HEK293 (cell line): ENCODE data around the gene ERI3.

ENCODE experiments used
- CTCF ChIA-PET: fragments of 350-600 bp; formaldehyde crosslinking; extraction: SDS; loops from one replicate; lab custom pipeline; 2021; ENCODE audit warnings: antibody characterized with exemption; lab: Yijun Ruan, JAX
- POLR2A ChIA-PET: fragments of 300-600 bp; formaldehyde crosslinking; extraction: SDS; loops from one replicate; lab custom pipeline; 2020; ENCODE audit warnings: antibody characterized with exemption, inconsistent platforms; lab: Yijun Ruan, JAX
- H3K27ac ChIP-seq: fragments of 200-500 bp; sonication (Bioruptor generic); 2 replicates; pipeline ENCODE4 v1.5.1; 2014; ENCODE audit warnings: low read depth, low read length, control low read depth, inconsistent platforms; ENCODE audit errors: extremely low read depth
- H3K36me3 ChIP-seq, 2 experiments: fragments of 200-500 bp in 1 of 2; sonication (Bioruptor generic) in 1 of 2; 1 replicate in 1 of 2; 2 replicates in 1 of 2; pipeline ENCODE4 v1.5.1; 2014 to 2017; ENCODE audit warnings: inconsistent platforms in 2 of 2, low read length in 2 of 2; ENCODE audit not compliant: control insufficient read depth in 2 of 2, insufficient read depth in 1 of 2
- H3K4me1 ChIP-seq: fragments of 200-500 bp; sonication (Bioruptor generic); 2 replicates; pipeline ENCODE4 v1.5.1; 2014; ENCODE audit warnings: mild to moderate bottlenecking, low read length, inconsistent platforms; ENCODE audit not compliant: control insufficient read depth, insufficient read depth
- H3K4me3 ChIP-seq: 2 replicates; pipeline ENCODE4 v1.5.1; 2011; ENCODE audit warnings: low read depth, mild to moderate bottlenecking, control low read depth, low read length, moderate library complexity
- H3K9me3 ChIP-seq: fragments of 200-500 bp; sonication (Bioruptor generic); 2 replicates; pipeline ENCODE4 v1.5.1; 2014; ENCODE audit warnings: low read depth, low read length, inconsistent platforms; ENCODE audit not compliant: control insufficient read depth, insufficient read depth
- EGR2 ChIP-seq: fragments of 450-650 bp; formaldehyde crosslinking; IDR thresholded peaks from 2 replicates; pipeline ENCODE4 v1.5.1; 2016; ENCODE audit warnings: low read depth, missing biosample characterization, missing genetic modification characterization
- HOXC10 ChIP-seq: sonication (generic); formaldehyde crosslinking; IDR thresholded peaks from 2 replicates; pipeline ENCODE4 v1.8.1; 2023; ENCODE audit warnings: mild to moderate bottlenecking, missing genetic modification reagents
- REST ChIP-seq: fragments of 450-650 bp; formaldehyde crosslinking; IDR thresholded peaks from 2 replicates; pipeline ENCODE4 v1.5.1; 2016; ENCODE audit warnings: missing biosample characterization, missing genetic modification characterization
- TSHZ1 ChIP-seq: fragments of 450-650 bp; formaldehyde crosslinking; IDR thresholded peaks from 2 replicates; pipeline ENCODE4 v1.5.1; 2016; ENCODE audit warnings: missing biosample characterization, missing genetic modification characterization, borderline replicate concordance
- ZNF114 ChIP-seq: fragments of 450-650 bp; formaldehyde crosslinking; IDR thresholded peaks from 2 replicates; pipeline ENCODE4 v1.5.0; 2017; ENCODE audit warnings: missing biosample characterization, missing genetic modification characterization
- ZNF175 ChIP-seq: fragments of 450-650 bp; formaldehyde crosslinking; IDR thresholded peaks from 2 replicates; pipeline ENCODE4 v1.5.1; 2016; ENCODE audit warnings: missing biosample characterization, missing genetic modification characterization
- ZNF292 ChIP-seq: fragments of 450-650 bp; formaldehyde crosslinking; IDR thresholded peaks from 2 replicates; pipeline ENCODE4 v1.5.1; 2016; ENCODE audit warnings: low read depth, missing biosample characterization, missing genetic modification characterization, borderline replicate concordance
- ZNF394 ChIP-seq: fragments of 450-650 bp; formaldehyde crosslinking; IDR thresholded peaks from 2 replicates; pipeline ENCODE4 v1.5.1; 2016; ENCODE audit warnings: missing biosample characterization, missing genetic modification characterization, mild to moderate bottlenecking, moderate library complexity, borderline replicate concordance
- ZNF426 ChIP-seq: fragments of 450-650 bp; formaldehyde crosslinking; IDR thresholded peaks from 2 replicates; pipeline ENCODE4 v1.5.1; 2017; ENCODE audit warnings: missing biosample characterization, missing genetic modification characterization, mild to moderate bottlenecking, inconsistent platforms, moderate library complexity
- ZNF433 ChIP-seq: fragments of 450-650 bp; formaldehyde crosslinking; IDR thresholded peaks from 2 replicates; pipeline ENCODE4 v1.5.1; 2016; ENCODE audit warnings: missing biosample characterization, missing genetic modification characterization, low read depth
- ZNF560 ChIP-seq: fragments of 450-650 bp; formaldehyde crosslinking; IDR thresholded peaks from 2 replicates; pipeline ENCODE4 v1.5.1; 2017; ENCODE audit warnings: missing biosample characterization, missing genetic modification characterization, borderline replicate concordance
- ZNF600 ChIP-seq: fragments of 450-650 bp; formaldehyde crosslinking; IDR thresholded peaks from 2 replicates; pipeline ENCODE4 v1.5.1; 2016; ENCODE audit warnings: missing biosample characterization, missing genetic modification characterization
- ZNF610 ChIP-seq: fragments of 450-650 bp; formaldehyde crosslinking; IDR thresholded peaks from 2 replicates; pipeline ENCODE4 v1.5.1; 2016; ENCODE audit warnings: missing biosample characterization, missing genetic modification characterization, borderline replicate concordance
- ZNF639 ChIP-seq: fragments of 450-650 bp; formaldehyde crosslinking; IDR thresholded peaks from 2 replicates; pipeline ENCODE4 v1.5.1; 2016; ENCODE audit warnings: missing biosample characterization, missing genetic modification characterization
- ZNF654 ChIP-seq: fragments of 450-650 bp; formaldehyde crosslinking; IDR thresholded peaks from 2 replicates; pipeline ENCODE4 v1.5.1; 2016; ENCODE audit warnings: low read depth, missing biosample characterization, missing genetic modification characterization
- ZNF658 ChIP-seq: fragments of 450-650 bp; formaldehyde crosslinking; IDR thresholded peaks from 2 replicates; pipeline ENCODE4; 2016; ENCODE audit warnings: missing biosample characterization, missing genetic modification characterization
- ZNF692 ChIP-seq: fragments of 450-650 bp; formaldehyde crosslinking; IDR thresholded peaks from 2 replicates; pipeline ENCODE4 v1.5.1; 2016; ENCODE audit warnings: missing biosample characterization, missing genetic modification characterization
- TF ChIP-seq, protein P1 (sequence below): IDR thresholded peaks from 2 replicates; pipeline ENCODE4 v1.6.1; 2011; ENCODE audit warnings: mild to moderate bottlenecking, low read depth, low read length, borderline replicate concordance
- TF ChIP-seq, protein P2 (sequence below): sonication (generic); formaldehyde crosslinking; IDR thresholded peaks from 2 replicates; pipeline ENCODE4 v1.8.1; 2022; ENCODE audit warnings: mild to moderate bottlenecking, moderate library complexity, missing genetic modification reagents

ERI3 gene

DNA sequence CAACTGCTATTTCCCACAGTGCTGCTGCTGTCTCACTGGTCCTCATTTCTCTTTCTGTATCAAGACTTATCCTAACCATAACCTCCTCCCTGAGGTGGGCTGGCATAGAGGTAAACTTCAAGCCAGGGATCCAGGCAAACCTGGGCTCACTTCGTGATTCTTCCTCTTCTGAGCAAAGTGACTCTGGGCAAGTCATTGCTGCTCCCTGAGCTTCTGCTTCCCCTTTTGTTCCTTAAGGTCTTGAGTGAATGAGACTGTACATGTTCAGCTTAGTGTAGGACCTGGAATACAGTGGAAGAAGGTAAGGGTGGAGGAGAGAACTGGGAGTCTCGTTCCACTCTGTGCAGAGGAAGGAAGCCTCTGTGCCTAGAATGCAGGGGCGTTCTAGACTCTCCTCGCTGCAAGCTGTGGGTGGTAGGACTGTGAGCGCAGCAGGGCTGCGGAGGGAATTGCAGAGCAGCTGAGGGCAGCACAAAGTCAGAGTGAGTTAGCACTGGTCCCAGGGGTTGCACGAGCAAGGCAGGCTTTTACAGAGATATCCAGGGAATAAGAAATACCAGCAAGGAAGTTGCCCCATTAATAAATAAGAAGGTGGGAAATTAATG is 11.4 kb upstream of the ERI3 start:
- POLR2A ChIA-PET: no interaction called here

DNA sequence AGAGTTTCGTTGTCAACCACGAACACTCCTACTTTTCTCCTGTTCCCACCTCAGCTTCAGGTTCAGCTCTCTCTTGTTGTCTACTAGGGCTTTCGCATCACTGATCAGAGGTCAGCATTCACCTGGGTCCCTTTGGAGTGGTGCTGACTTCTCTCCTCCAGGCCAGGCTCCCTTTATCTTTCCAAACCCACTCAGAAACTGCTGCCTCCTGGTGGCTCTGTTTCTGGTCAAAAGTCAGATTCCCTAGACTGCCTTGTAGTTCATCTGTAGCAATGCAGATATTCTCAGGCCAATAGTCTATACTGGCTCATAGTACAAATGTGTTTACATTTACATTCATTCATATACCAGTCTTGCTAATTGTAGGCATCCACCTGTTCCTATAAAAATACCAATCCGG is 6.4 kb upstream of the ERI3 start:
- ChIA-PET CTCF (no interaction called here), POLR2A (no interaction called here)
- no peaks in the 10 kb centered on the region for H3K9me3 ChIP-seq
- no peaks in the 10 kb centered on the region for H3K36me3 ChIP-seq
- H3K4me1 ChIP-seq: peaks cover 2% of the 10 kb centered on the region; the same call in 1 of the 2 replicates
- TF ChIP-seq TSHZ1 (tag by site-specific recombination): no peak
- no peak for TF ChIP-seq ZNF426 (tag by site-specific recombination)
- TF ChIP-seq ZNF639: no peak
- TF ChIP-seq ZNF600 (tag by site-specific recombination): no peak
- TF ChIP-seq ZNF560 (tag by site-specific recombination): no peak
- no peak for TF ChIP-seq ZNF658 (tag by site-specific recombination)
- no peak for TF ChIP-seq HOXC10 (CRISPR knock-in tag)
- TF ChIP-seq ZNF292 (tag by site-specific recombination): no peak
- no peak for TF ChIP-seq ZNF610 (tag by site-specific recombination)
- TF ChIP-seq ZNF692 (tag by site-specific recombination): no peak
- no peak for TF ChIP-seq ZNF114 (tag by site-specific recombination)
- no peak for TF ChIP-seq ZNF394 (tag by site-specific recombination)
- TF ChIP-seq, protein P1, sequence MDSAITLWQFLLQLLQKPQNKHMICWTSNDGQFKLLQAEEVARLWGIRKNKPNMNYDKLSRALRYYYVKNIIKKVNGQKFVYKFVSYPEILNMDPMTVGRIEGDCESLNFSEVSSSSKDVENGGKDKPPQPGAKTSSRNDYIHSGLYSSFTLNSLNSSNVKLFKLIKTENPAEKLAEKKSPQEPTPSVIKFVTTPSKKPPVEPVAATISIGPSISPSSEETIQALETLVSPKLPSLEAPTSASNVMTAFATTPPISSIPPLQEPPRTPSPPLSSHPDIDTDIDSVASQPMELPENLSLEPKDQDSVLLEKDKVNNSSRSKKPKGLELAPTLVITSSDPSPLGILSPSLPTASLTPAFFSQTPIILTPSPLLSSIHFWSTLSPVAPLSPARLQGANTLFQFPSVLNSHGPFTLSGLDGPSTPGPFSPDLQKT: no peak
- no peak for TF ChIP-seq REST (tag by site-specific recombination)
- TF ChIP-seq, protein P2, sequence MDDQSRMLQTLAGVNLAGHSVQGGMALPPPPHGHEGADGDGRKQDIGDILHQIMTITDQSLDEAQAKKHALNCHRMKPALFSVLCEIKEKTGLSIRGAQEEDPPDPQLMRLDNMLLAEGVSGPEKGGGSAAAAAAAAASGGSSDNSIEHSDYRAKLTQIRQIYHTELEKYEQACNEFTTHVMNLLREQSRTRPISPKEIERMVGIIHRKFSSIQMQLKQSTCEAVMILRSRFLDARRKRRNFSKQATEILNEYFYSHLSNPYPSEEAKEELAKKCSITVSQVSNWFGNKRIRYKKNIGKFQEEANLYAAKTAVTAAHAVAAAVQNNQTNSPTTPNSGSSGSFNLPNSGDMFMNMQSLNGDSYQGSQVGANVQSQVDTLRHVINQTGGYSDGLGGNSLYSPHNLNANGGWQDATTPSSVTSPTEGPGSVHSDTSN: no peak
- no peak for TF ChIP-seq ZNF433 (tag by site-specific recombination)
- no peak for TF ChIP-seq ZNF175 (tag by site-specific recombination)
- TF ChIP-seq ZNF654 (tag by site-specific recombination): no peak
- no peak overlapping the region for H3K27ac ChIP-seq
- no peak overlapping the region for H3K4me3 ChIP-seq

More for the DNA sequence above, 11.4 kb upstream of the ERI3 start:
- CTCF ChIA-PET: interaction anchor here (0.7 to 2.1 kb wide), 3 partner anchors 12 to 206 kb away, joined by 3 to 5 read pairs (median 3); no protein-coding TSS in a partner anchor
- TF ChIP-seq, protein P1: no peak
- 0 out of 2 replicates have a peak, but pooled peaks have one; percentile 15 for TF ChIP-seq EGR2 (tag by site-specific recombination)
- no peaks in the 10 kb centered on the region for H3K9me3 ChIP-seq
- no peak overlapping the region for H3K27ac ChIP-seq
- no peaks in the 10 kb centered on the region for H3K4me1 ChIP-seq
- H3K4me3 ChIP-seq: no peak overlapping the region
- no peaks in the 10 kb centered on the region for H3K36me3 ChIP-seq
